Medulla oblongata (tissue), 1 donor: ENCODE data around the gene YRDC.
A peak's percentile ranks its signal among the peaks of the same experiment; 100 is the strongest.

Source experiments
- DNase-seq: peaks from one replicate; pipeline ENCODE4 v3.0.0-alpha.2; 2015; ENCODE audit errors: extremely low spot score

The YRDC gene

GRCh38 chr1:37807555-37808368 lies at the start of gene YRDC, which contains the start of gene C1orf122:
Gene YRDC (minus strand): TSS chr1:37808208. CDS start chr1:37808180, 28 bp downstream.
Gene C1orf122 (plus strand): TSS chr1:37807790. CDS start chr1:37808405, 615 bp downstream.
- peak; percentile 97 for DNase-seq

- DNase-seq, result no peak
Observed at GRCh38 chr1:37854406-37854805, 46.4 kb upstream of the YRDC start.

GRCh38 chr1:37853157-37853556 lies 45.1 kb upstream of the YRDC start:
- DNase-seq, result no peak

GRCh38 chr1:37851782-37852210 lies 43.8 kb upstream of the YRDC start:
- DNase-seq, result peak; percentile 11

- DNase-seq, result no peak
Observed at GRCh38 chr1:37851262-37851661, 43.3 kb upstream of the YRDC start.

- no peak for DNase-seq
Observed at GRCh38 chr1:37850352-37850955, 42.4 kb upstream of the YRDC start.

- DNase-seq, result no peak
Observed at GRCh38 chr1:37849480-37849879, 41.5 kb upstream of the YRDC start.

- no peak for DNase-seq
Observed at GRCh38 chr1:37846647-37847339, 38.8 kb upstream of the YRDC start.

GRCh38 chr1:37845786-37846185 lies 37.8 kb upstream of the YRDC start:
- DNase-seq, result no peak

GRCh38 chr1:37845049-37845646 lies 37.1 kb upstream of the YRDC start:
- DNase-seq, result no peak

GRCh38 chr1:37844536-37844935 lies 36.5 kb upstream of the YRDC start:
- no peak for DNase-seq

GRCh38 chr1:37841652-37842051 lies 33.6 kb upstream of the YRDC start:
- no peak for DNase-seq

GRCh38 chr1:37840711-37841110 lies 32.7 kb upstream of the YRDC start:
- no peak for DNase-seq

GRCh38 chr1:37839676-37840075 lies 31.7 kb upstream of the YRDC start:
- DNase-seq, result no peak

GRCh38 chr1:37836788-37837187 lies 28.8 kb upstream of the YRDC start:
- no peak for DNase-seq

- no peak for DNase-seq
Observed at GRCh38 chr1:37831809-37832208, 23.8 kb upstream of the YRDC start.

GRCh38 chr1:37831109-37831508 lies 23.1 kb upstream of the YRDC start:
- no peak for DNase-seq

GRCh38 chr1:37828410-37829074 lies 20.5 kb upstream of the YRDC start:
- no peak for DNase-seq

GRCh38 chr1:37825506-37825905 lies 17.5 kb upstream of the YRDC start:
- no peak for DNase-seq

GRCh38 chr1:37824001-37824400 lies 16.0 kb upstream of the YRDC start:
- DNase-seq, result no peak
